ENCODE measurements around the gene HSPA12A. TPM values are rescaled to one million over a fixed set of nuclear protein-coding genes. Genes with fewer than 3 reads are reported as not detected.

HSPA12A gene
- total and polyA plus RNA-seq, 9 of the 15 experiments (the other 6 are each of a cell fraction or from before 2014, with no cell fraction given) = 0.01 to 0.18 (median 0.04) TPM; not detected in 4

- Histone ChIP-seq H3K27ac (ENCODE audit: extremely low read depth, low read depth, low read length) (no peak overlapping the region), H3K79me2 (ENCODE audit: control insufficient read depth, insufficient read depth, low read length) (no peaks in the 10 kb centered on the region), H3K4me3 (no peak overlapping the region), H4K20me1 (replicated peaks; ENCODE audit: control insufficient read depth, insufficient read depth, low read length) (no peaks in the 10 kb centered on the region), H3K4me2 (ENCODE audit: insufficient read depth, low read length) (no peak overlapping the region), H3K36me3 (ENCODE audit: control insufficient read depth, insufficient read depth, low read length) (no peaks in the 10 kb centered on the region), H3K4me1 (replicated peaks in 1 of 2; ENCODE audit: control insufficient read depth in 2 of 2, insufficient read depth in 2 of 2, low read length in 2 of 2) (no peaks in the 10 kb centered on the region), H3K9me3 (replicated peaks; ENCODE audit: control insufficient read depth, insufficient read depth, low read depth, low read length) (no peaks in the 10 kb centered on the region), H3K9ac (ENCODE audit: insufficient read depth in 1 of 2, low read depth in 2 of 2, low read length in 2 of 2) (no peak overlapping the region), H2AFZ (ENCODE audit: low read depth, low read length) (no peak overlapping the region), H3K27me3 (ENCODE audit: control insufficient read depth in 2 of 2, insufficient read depth in 2 of 2, low read length in 2 of 2) (peaks cover 0 to 5% of the 10 kb centered on the region in 2 experiments; a peak in 1 of 5 replicates), H3K9me1 (ENCODE audit: control insufficient read depth, insufficient read depth, low read length) (no peaks in the 10 kb centered on the region)
- ATAC-seq (no peak), FAIRE-seq (no peak), DNase-seq (ENCODE audit: extremely low read depth in 1 of 4, low spot score in 3 of 4) (no peak)
- no TSS peak for BruUV-seq (replicated peaks)
- ChIA-PET CTCF (ENCODE audit: low intra/inter-chr PET ratio) (no interaction called here), POLR2A (interaction anchor here (0.6 kb wide), 1 partner anchor 663 kb away, joined by 3 read pairs; no protein-coding TSS in a partner anchor)
- intact Hi-C loops (cut with micrococcal nuclease) = no loop called here
- WGBS (ENCODE audit: insufficient coverage, low coverage, missing lambda C conversion rate) = 0% methylated on average over 1 of the region's 2 CpGs
- in situ Hi-C loops (cut with MboI) = no loop called here
- TF ChIP-seq ZNF143 (CRISPR knock-in tag; IDR thresholded peaks at IDR 0.05) (no peak), ZNF41 (CRISPR knock-in tag; conservative IDR thresholded peaks at IDR 0.05) (no peak), NEUROD1 (IDR thresholded peaks at IDR 0.05; ENCODE audit: borderline replicate concordance, low read depth, low read length, partially characterized antibody) (no peak), TCFL5 (CRISPR knock-in tag; conservative IDR thresholded peaks at IDR 0.05) (no peak), TCF3 (CRISPR knock-in tag; IDR thresholded peaks at IDR 0.05) (no peak), ZNF655 (CRISPR knock-in tag; IDR thresholded peaks at IDR 0.05) (no peak), HBP1 (CRISPR knock-in tag; IDR thresholded peaks at IDR 0.05) (no peak), MTF1 (CRISPR knock-in tag; IDR thresholded peaks at IDR 0.05; ENCODE audit: borderline replicate concordance) (no peak), FOSL1 (tag; conservative IDR thresholded peaks at IDR 0.05) (no peak), FOXA3 (CRISPR knock-in tag; conservative IDR thresholded peaks at IDR 0.05 in 1 of 2, IDR thresholded peaks at IDR 0.05 in 1 of 2) (no peak), ZNF398 (CRISPR knock-in tag; IDR thresholded peaks at IDR 0.05) (no peak), FOXJ3 (CRISPR knock-in tag; IDR thresholded peaks at IDR 0.05) (no peak), CSDE1 (IDR thresholded peaks at IDR 0.05) (no peak)
- TF ChIP-seq, protein P1, sequence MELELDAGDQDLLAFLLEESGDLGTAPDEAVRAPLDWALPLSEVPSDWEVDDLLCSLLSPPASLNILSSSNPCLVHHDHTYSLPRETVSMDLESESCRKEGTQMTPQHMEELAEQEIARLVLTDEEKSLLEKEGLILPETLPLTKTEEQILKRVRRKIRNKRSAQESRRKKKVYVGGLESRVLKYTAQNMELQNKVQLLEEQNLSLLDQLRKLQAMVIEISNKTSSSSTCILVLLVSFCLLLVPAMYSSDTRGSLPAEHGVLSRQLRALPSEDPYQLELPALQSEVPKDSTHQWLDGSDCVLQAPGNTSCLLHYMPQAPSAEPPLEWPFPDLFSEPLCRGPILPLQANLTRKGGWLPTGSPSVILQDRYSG (tag; conservative IDR thresholded peaks at IDR 0.05; ENCODE audit: low read depth) = no peak
- TF ChIP-seq, protein P2, sequence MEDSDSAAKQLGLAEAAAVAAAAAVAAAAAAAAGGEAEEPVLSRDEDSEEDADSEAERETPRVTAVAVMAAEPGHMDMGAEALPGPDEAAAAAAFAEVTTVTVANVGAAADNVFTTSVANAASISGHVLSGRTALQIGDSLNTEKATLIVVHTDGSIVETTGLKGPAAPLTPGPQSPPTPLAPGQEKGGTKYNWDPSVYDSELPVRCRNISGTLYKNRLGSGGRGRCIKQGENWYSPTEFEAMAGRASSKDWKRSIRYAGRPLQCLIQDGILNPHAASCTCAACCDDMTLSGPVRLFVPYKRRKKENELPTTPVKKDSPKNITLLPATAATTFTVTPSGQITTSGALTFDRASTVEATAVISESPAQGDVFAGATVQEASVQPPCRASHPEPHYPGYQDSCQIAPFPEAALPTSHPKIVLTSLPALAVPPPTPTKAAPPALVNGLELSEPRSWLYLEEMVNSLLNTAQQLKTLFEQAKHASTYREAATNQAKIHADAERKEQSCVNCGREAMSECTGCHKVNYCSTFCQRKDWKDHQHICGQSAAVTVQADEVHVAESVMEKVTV (CRISPR knock-in tag; IDR thresholded peaks at IDR 0.05) = no peak
These were observed 34.0 kb downstream of the HSPA12A start for GRCh38 chr10:116708391-116708821.

Measured in K562 (cell line).